NT2/D1 (cell line): Measurements from ENCODE around the gene HSPA12B.

ENCODE experiments used
- SUZ12 ChIP-seq: IDR thresholded peaks from 2 replicates; pipeline ENCODE4 v1.6.1; 2011; ENCODE audit not compliant: insufficient read length, insufficient read depth; ENCODE audit errors: extremely low read depth
- YY1 ChIP-seq: IDR thresholded peaks from 2 replicates; pipeline ENCODE4 v1.6.1; 2011; ENCODE audit not compliant: insufficient read length, insufficient read depth
- ZNF274 ChIP-seq: IDR thresholded peaks from 2 replicates; pipeline ENCODE4 v1.6.1; 2011; ENCODE audit warnings: mild to moderate bottlenecking, low read depth, low read length

DNA sequence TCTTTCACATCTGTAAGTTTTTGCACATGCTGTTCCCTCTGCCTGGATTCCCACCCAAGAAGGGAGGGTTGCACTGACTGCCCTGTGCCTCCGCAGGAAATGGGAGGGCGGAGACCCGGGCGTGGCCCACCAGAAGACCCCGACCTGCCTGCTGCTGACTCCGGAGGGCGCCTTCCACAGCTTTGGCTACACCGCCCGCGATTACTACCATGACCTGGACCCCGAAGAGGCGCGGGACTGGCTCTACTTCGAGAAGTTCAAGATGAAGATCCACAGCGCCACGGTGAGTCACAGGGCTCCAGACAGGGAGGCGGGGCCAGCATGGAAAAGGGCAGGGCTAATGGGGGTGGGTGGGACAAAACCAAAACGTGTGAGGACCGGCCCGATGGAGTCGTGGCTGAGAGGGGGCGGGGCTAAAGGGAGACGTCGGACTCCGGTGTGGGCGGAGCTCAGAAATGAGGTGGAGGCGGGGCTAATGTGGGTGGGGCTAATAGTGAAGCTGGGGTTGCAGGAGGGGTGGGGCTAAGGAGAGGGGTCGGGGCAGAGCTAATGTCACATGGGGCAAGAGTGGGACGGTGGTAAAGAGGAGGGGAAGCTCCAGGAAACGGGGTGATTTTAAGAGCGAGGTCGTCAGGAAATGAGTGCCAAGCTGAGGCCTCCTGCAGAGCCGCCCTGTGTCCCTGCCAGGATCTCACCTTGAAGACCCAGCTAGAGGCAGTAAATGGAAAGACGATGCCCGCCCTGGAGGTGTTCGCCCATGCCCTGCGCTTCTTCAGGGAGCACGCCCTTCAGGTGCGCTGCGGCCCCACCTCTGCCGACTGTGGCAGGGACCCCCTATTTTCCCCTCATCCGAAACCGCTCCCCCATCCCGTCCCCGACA is 12.6 kb downstream of the HSPA12B start:
- no peak for TF ChIP-seq SUZ12
- TF ChIP-seq YY1, result no peak
- TF ChIP-seq ZNF274, result no peak
